A673 (cell line): ENCODE measurements around the gene PCBD2. TPM values are rescaled to one million over a fixed set of nuclear protein-coding genes. Genes with fewer than 3 reads are reported as not detected.

Experiments
- BruUV-seq: library from RNA; stranded (reverse); fragments of 400-500 nt; replicated peaks from 2 replicates; lab custom pipeline; 2021; lab: Mats Ljungman, UMichigan
- CTCF ChIA-PET: fragments of 300-600 bp; sonication (Branson Sonifier 250); formaldehyde crosslinking; loops from one replicate; lab custom pipeline; 2022; ENCODE audit warnings: antibody characterized with exemption; lab: Charles Lee
- POLR2A ChIA-PET: fragments of 300-600 bp; sonication (Branson Sonifier 250); formaldehyde crosslinking; loops from one replicate; lab custom pipeline; 2022; ENCODE audit warnings: antibody characterized with exemption; ENCODE audit not compliant: low non-redundant PET; lab: Charles Lee
- DNase-seq: peaks from one replicate; pipeline ENCODE4 v3.0.0-alpha.2; 2015; ENCODE audit warnings: low spot score
- H3K27ac ChIP-seq: fragments of 200-600 bp; sonication (generic); 2 replicates; pipeline ENCODE4 v1.5.1; 2016; ENCODE audit warnings: mixed run types, low read depth, mild to moderate bottlenecking, mixed read lengths, antibody characterized with exemption, low read length; ENCODE audit not compliant: poor library complexity, severe bottlenecking
- H3K27me3 ChIP-seq: fragments of 200-600 bp; sonication (generic); replicated peaks from 2 replicates; pipeline ENCODE4 v1.6.1; 2017; ENCODE audit warnings: mixed run types, low read depth, mild to moderate bottlenecking, mixed read lengths, antibody characterized with exemption, low read length; ENCODE audit not compliant: insufficient read depth, poor library complexity
- H3K36me3 ChIP-seq: fragments of 200-600 bp; sonication (generic); 2 replicates; pipeline ENCODE4 v1.6.1; 2016; ENCODE audit warnings: mixed run types, mild to moderate bottlenecking, mixed read lengths, antibody characterized with exemption, low read length; ENCODE audit not compliant: insufficient read depth, poor library complexity, severe bottlenecking
- H3K4me1 ChIP-seq: fragments of 200-600 bp; sonication (generic); 2 replicates; pipeline ENCODE4 v1.6.1; 2017; ENCODE audit warnings: mixed run types, mild to moderate bottlenecking, mixed read lengths, antibody characterized with exemption, low read length; ENCODE audit not compliant: insufficient read depth, poor library complexity, severe bottlenecking
- H3K4me3 ChIP-seq: fragments of 200-600 bp; sonication (generic); 2 replicates; pipeline ENCODE4 v1.5.1; 2016; ENCODE audit warnings: low read depth, mixed run types, mild to moderate bottlenecking, mixed read lengths, low read length; ENCODE audit not compliant: poor library complexity, severe bottlenecking
- H3K9me3 ChIP-seq: fragments of 200-600 bp; sonication (generic); 2 replicates; pipeline ENCODE4 v1.6.1; 2016; ENCODE audit warnings: mixed run types, low read depth, mild to moderate bottlenecking, mixed read lengths, antibody characterized with exemption, low read length; ENCODE audit not compliant: poor library complexity, severe bottlenecking
- CTCF ChIP-seq: fragments of 300-800, 200-600 bp; sonication (generic); conservative IDR thresholded peaks from 2 replicates; pipeline ENCODE4 v1.5.1; 2017; ENCODE audit warnings: low read depth, mild to moderate bottlenecking, antibody characterized with exemption, low read length, moderate library complexity, mixed read lengths
- EZH2 ChIP-seq: fragments of 200-600 bp; sonication (generic); IDR thresholded peaks from 2 replicates; pipeline ENCODE4 v1.6.1; 2017; ENCODE audit warnings: borderline replicate concordance, low read depth, mild to moderate bottlenecking, mixed read lengths, antibody characterized with exemption, low read length; ENCODE audit not compliant: poor library complexity, severe bottlenecking
- intact Hi-C: fragments of 100-400 bp; cut with micrococcal nuclease; formaldehyde crosslinking; loops from one replicate; pipeline ENCODE4 v1.10.0; 2022; ENCODE audit not compliant: unreplicated experiment
- total RNA-seq: library from RNA; stranded (reverse); gene quantifications from 2 replicates; pipeline ENCODE4 v1.2.3, GENCODE V29; 2021

The PCBD2 gene
- total RNA-seq, 1 experiment from 2014 or later = 13.8 TPM

DNA sequence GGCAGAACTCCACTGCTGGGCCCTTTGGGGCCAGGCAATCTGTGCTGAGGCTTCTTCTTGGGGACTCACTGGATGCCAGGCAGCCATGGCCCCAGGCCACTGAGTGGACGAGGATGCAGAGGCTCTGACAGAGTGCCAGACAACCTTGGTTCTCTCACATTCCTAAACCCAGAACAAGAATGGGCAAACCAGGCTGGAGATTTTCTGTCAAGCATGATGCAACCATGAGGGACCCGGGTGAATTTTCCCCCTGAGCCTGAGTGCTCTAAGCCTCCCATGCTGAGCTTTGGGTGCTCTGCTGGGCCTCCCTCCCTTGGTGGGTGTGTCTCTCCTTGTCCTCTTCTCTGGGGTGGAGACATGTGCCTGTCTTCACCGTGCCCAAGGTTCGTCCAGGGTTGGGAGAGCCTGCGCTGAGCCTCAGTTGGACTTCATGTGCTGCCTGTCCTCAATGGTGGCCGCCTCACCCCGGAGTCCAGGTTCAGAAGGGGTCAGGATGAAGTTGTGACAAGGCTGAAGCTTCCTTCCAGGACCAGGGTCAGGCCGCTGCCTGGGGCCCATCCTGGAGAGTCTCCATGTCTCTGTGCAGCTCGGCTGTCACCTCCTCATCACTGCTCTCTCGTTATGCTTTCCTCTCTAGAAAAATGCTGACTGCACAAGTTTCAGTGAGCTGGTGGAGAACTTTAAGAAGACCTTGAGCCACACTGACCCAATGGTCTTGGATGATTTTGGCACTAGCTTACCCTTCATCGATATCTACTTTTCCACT lies 105.0 kb downstream of the PCBD2 start:
- CTCF ChIA-PET = no interaction called here
- Histone ChIP-seq H3K4me1 (no peaks in the 10 kb centered on the region), H3K36me3 (no peaks in the 10 kb centered on the region), H3K4me3 (no peak overlapping the region), H3K27ac (no peak overlapping the region), H3K27me3 (no peaks in the 10 kb centered on the region), H3K9me3 (no peaks in the 10 kb centered on the region)
- DNase-seq = no peak
- POLR2A ChIA-PET = no interaction called here
- BruUV-seq = no TSS peak
- intact Hi-C loops = no loop called here
- TF ChIP-seq EZH2 (no peak), CTCF (no peak)

GRCh38 chr5:135010502-135011354 lies 105.8 kb downstream of the PCBD2 start:
- intact Hi-C loops = no loop called here
- no peaks in the 10 kb centered on the region for H3K36me3 ChIP-seq
- no peaks in the 10 kb centered on the region for H3K27me3 ChIP-seq
- H3K4me1 ChIP-seq = no peaks in the 10 kb centered on the region
- H3K9me3 ChIP-seq = no peaks in the 10 kb centered on the region
- POLR2A ChIA-PET = no interaction called here
- H3K27ac ChIP-seq = no peak overlapping the region
- no peak for DNase-seq
- no peak overlapping the region for H3K4me3 ChIP-seq
- CTCF ChIA-PET = no interaction called here
- TF ChIP-seq CTCF (no peak), EZH2 (no peak)
- BruUV-seq = no TSS peak

DNA sequence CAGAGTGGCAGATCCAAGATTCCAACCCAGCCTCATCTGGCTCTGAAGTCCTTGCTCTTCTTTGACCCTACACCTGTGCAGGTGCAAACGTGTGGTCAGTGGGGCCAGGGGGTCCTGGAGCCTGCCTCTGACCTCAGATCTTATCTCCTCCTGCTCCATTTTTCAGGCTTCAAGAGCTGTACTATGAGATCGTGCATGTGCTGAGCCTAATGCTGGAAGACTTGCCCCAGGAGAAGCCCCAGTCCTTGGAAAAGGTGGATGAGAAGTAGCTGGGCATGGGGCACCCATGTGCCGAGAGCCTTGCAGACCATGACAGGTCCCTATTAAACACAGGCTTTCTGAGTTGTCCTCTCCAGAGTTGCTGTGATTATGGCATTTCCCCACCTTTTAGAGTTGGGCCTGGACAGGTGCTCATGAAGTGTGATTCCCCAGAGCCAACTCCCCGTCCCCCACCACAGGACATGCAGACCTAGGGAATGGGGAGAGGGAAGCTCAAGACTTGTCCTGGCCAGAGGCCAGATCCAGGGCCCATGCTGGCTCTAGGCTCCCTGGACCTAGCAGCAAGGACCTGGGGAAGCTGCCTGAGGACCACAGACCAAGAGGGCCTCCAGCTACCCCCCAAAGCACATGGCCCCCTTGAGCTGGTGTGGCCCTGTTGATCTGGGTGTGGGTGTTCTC lies 106.6 kb downstream of the PCBD2 start:
- Histone ChIP-seq H3K9me3 (no peaks in the 10 kb centered on the region), H3K4me3 (no peak overlapping the region), H3K4me1 (no peaks in the 10 kb centered on the region), H3K27ac (no peak overlapping the region), H3K36me3 (no peaks in the 10 kb centered on the region), H3K27me3 (no peaks in the 10 kb centered on the region)
- CTCF ChIA-PET = no interaction called here
- TF ChIP-seq CTCF (no peak), EZH2 (no peak)
- DNase-seq = no peak
- intact Hi-C loops = no loop called here
- BruUV-seq = no TSS peak
- POLR2A ChIA-PET = no interaction called here
